Esophagus (tissue), 2 donors: Measurements from ENCODE around the gene PRR14L. TPM values are rescaled to one million over a fixed set of nuclear protein-coding genes. Genes with fewer than 3 reads are reported as not detected.
"Not testable (repeated sequence)": the region's sequence is repeated elsewhere in the genome, so short reads cannot be mapped to it uniquely, and the experiment has no call there.

Source experiments
- H3K27ac ChIP-seq, 2 donors: one replicate each; pipeline ENCODE4 v1.5.1; 2013; ENCODE audit warnings: low read depth in 2 of 2, mild to moderate bottlenecking in 2 of 2, inconsistent platforms in 1 of 2, low read length in 1 of 2, moderate library complexity in 1 of 2
- H3K27me3 ChIP-seq, 2 donors: one replicate each; pipeline ENCODE4 v1.6.1; 2013; ENCODE audit warnings: low read length in 2 of 2, control low read depth in 1 of 2, mild to moderate bottlenecking in 1 of 2; ENCODE audit not compliant: insufficient read depth in 2 of 2, control insufficient read depth in 1 of 2
- H3K36me3 ChIP-seq, 2 donors: one replicate each; pipeline ENCODE4 v1.6.1; 2013; ENCODE audit warnings: low read length in 1 of 2; ENCODE audit not compliant: control insufficient read depth in 2 of 2, insufficient read depth in 2 of 2
- H3K4me1 ChIP-seq, 2 donors: one replicate each; pipeline ENCODE4 v1.6.1; 2013; ENCODE audit warnings: low read length in 1 of 2; ENCODE audit not compliant: control insufficient read depth in 2 of 2, insufficient read depth in 2 of 2
- H3K4me3 ChIP-seq, 2 donors: one replicate each; pipeline ENCODE4 v1.5.1; 2013; ENCODE audit warnings: low read length in 2 of 2, mild to moderate bottlenecking in 2 of 2, low read depth in 1 of 2, moderate library complexity in 1 of 2
- H3K9me3 ChIP-seq, 2 donors: one replicate each; pipeline ENCODE4 v1.6.1; 2013; ENCODE audit warnings: mild to moderate bottlenecking in 2 of 2, low read depth in 1 of 2, low read length in 1 of 2, moderate library complexity in 1 of 2; ENCODE audit not compliant: control insufficient read depth in 2 of 2, insufficient read depth in 1 of 2
- WGBS, 2 donors: extraction: QIAGEN DNeasy Blood & Tissue Kit; methylation state at CpG; one replicate each; pipeline ENCODE4 v1.1.7; 2013; 5-methylcytosine and 5-hydroxymethylcytosine counted together
- polyA plus RNA-seq, 2 donors: library from polyadenylated mRNA; stranded (reverse); fragments of 200-250 nt; gene quantifications; one replicate each; pipeline ENCODE4 v1.2.3, GENCODE V29; 2013
- donor health status: healthy with polysubstance abuse.
- donor health status: Bipolar disorder and iron deficiency.

The PRR14L gene
- polyA plus RNA-seq, 2 donors: 6.2 to 8.4 TPM

GRCh38 chr22:31732089-31732829 is 17.7 kb downstream of the PRR14L start:
- H3K4me3 ChIP-seq: no peak overlapping the region
- no peaks in the 10 kb centered on the region for H3K27me3 ChIP-seq
- 58 to 64% methylated on average over 2 of the region's 2 CpGs for WGBS, 2 donors
- H3K36me3 ChIP-seq: no peaks in the 10 kb centered on the region
- no peaks in the 10 kb centered on the region for H3K9me3 ChIP-seq
- no peak overlapping the region for H3K27ac ChIP-seq
- peaks cover 0 to 2% of the 10 kb centered on the region in 2 donors for H3K4me1 ChIP-seq

GRCh38 chr22:31730344-31730711 is 19.6 kb downstream of the PRR14L start:
- Histone ChIP-seq H3K4me3 (no peak overlapping the region), H3K27ac (no peak overlapping the region), H3K36me3 (no peaks in the 10 kb centered on the region), H3K4me1 (no peaks in the 10 kb centered on the region), H3K27me3 (no peaks in the 10 kb centered on the region), H3K9me3 (no peaks in the 10 kb centered on the region)
- 83 to 91% methylated on average over 8 of the region's 8 CpGs for WGBS, 2 donors

GRCh38 chr22:31728857-31729256 is 21.1 kb downstream of the PRR14L start:
- Histone ChIP-seq H3K36me3 (peaks cover 2 to 7% of the 10 kb centered on the region in 2 donors), H3K4me1 (no peaks in the 10 kb centered on the region)
- WGBS, 2 donors: 97 to 100% methylated on average over 4 of the region's 4 CpGs

GRCh38 chr22:31726692-31727091 is 23.2 kb downstream of the PRR14L start:
- no peaks in the 10 kb centered on the region for H3K27me3 ChIP-seq
- no peak overlapping the region for H3K27ac ChIP-seq
- no peaks in the 10 kb centered on the region for H3K4me1 ChIP-seq
- no peaks in the 10 kb centered on the region for H3K9me3 ChIP-seq
- H3K4me3 ChIP-seq: no peak overlapping the region
- WGBS, 2 donors: 65 to 81% methylated on average over 3 of the region's 3 CpGs
- H3K36me3 ChIP-seq: peaks cover 9 to 13% of the 10 kb centered on the region in 2 donors

More at GRCh38 chr22:31728857-31729256, 21.1 kb downstream of the PRR14L start:
- H3K27ac ChIP-seq: no peak overlapping the region
- no peaks in the 10 kb centered on the region for H3K27me3 ChIP-seq
- H3K9me3 ChIP-seq: no peaks in the 10 kb centered on the region
- no peak overlapping the region for H3K4me3 ChIP-seq

GRCh38 chr22:31723723-31724122 is 26.2 kb downstream of the PRR14L start:
- Histone ChIP-seq H3K9me3 (no peaks in the 10 kb centered on the region), H3K36me3 (peaks cover 9 to 13% of the 10 kb centered on the region in 2 donors), H3K27ac (no peak overlapping the region), H3K4me3 (no peak overlapping the region), H3K4me1 (no peaks in the 10 kb centered on the region), H3K27me3 (no peaks in the 10 kb centered on the region)
- 93 to 95% methylated on average over 5 of the region's 5 CpGs for WGBS, 2 donors

- Histone ChIP-seq H3K4me3 (no peak overlapping the region), H3K9me3 (no peaks in the 10 kb centered on the region), H3K36me3 (peaks cover 7 to 19% of the 10 kb centered on the region in 2 donors), H3K4me1 (no peaks in the 10 kb centered on the region), H3K27ac (no peak overlapping the region), H3K27me3 (no peaks in the 10 kb centered on the region)
- WGBS, 2 donors: 82 to 84% methylated on average over 7 of the region's 7 CpGs
Observed at GRCh38 chr22:31719850-31720471, 30.0 kb downstream of the PRR14L start.

GRCh38 chr22:31715147-31715778 is 34.7 kb downstream of the PRR14L start:
- no peaks in the 10 kb centered on the region for H3K9me3 ChIP-seq
- H3K36me3 ChIP-seq: peaks cover 6 to 15% of the 10 kb centered on the region in 2 donors
- 82 to 87% methylated on average over 5 of the region's 5 CpGs for WGBS, 2 donors
- no peak overlapping the region for H3K4me3 ChIP-seq
- H3K27me3 ChIP-seq: no peaks in the 10 kb centered on the region
- H3K27ac ChIP-seq: no peak overlapping the region
- no peaks in the 10 kb centered on the region for H3K4me1 ChIP-seq

- not testable (repeated sequence) for H3K27ac ChIP-seq, H3K4me3 ChIP-seq, H3K27me3 ChIP-seq, H3K4me1 ChIP-seq, H3K9me3 ChIP-seq
- WGBS, 2 donors: 93 to 94% methylated on average over 12 of the region's 12 CpGs
- H3K36me3 ChIP-seq: peaks cover 6 to 15% of the 10 kb centered on the region in 2 donors
Observed at GRCh38 chr22:31711226-31711625, 38.7 kb downstream of the PRR14L start.

- WGBS, 2 donors: 84 to 89% methylated on average over 8 of the region's 8 CpGs
- Histone ChIP-seq H3K9me3 (no peaks in the 10 kb centered on the region), H3K4me1 (no peaks in the 10 kb centered on the region), H3K27me3 (no peaks in the 10 kb centered on the region), H3K36me3 (peaks cover 6 to 13% of the 10 kb centered on the region in 2 donors), H3K4me3 (no peak overlapping the region), H3K27ac (no peak overlapping the region)
Observed at GRCh38 chr22:31707519-31707918, 42.4 kb downstream of the PRR14L start.
